ENCODE measurements around the gene MAGEB4. TPM values are rescaled to one million over a fixed set of nuclear protein-coding genes. Genes with fewer than 3 reads are reported as not detected.

Gene MAGEB4
- total and polyA plus RNA-seq, 2 donors: 0.14 to 0.23 TPM

DNA sequence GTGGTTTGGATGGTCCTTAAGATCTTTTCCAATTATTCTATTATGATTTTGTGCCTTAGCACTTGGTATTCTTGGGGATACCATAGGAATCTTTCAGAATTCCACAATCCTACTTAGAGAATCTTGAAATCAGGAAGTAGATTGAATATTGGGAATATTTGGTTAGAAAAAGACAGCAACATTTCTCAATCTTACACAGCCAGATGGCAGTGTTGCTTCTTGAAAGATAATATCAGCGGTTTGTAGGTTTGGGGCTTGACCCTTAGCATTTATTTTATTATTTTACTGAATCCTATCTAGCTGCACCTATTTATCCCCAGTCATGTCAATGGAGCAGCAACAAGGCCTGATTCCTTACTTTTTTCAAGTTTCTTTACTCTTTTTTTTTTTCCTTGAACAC, 33.7 kb downstream of the MAGEB4 start:
- Histone ChIP-seq H3K27ac (ENCODE audit: low read depth in 1 of 2, low read length in 1 of 2) (no peak overlapping the region), H3K27me3 (ENCODE audit: control insufficient read depth in 2 of 2, insufficient read depth in 1 of 2, low read length in 1 of 2) (no peaks in the 10 kb centered on the region), H3K4me3 (ENCODE audit: low read length in 2 of 2) (no peak overlapping the region), H3K4me1 (ENCODE audit: control insufficient read depth in 2 of 2, insufficient read depth in 2 of 2, low read length in 2 of 2) (peaks cover 0 to 4% of the 10 kb centered on the region in 2 donors), H3K9me3 (ENCODE audit: control insufficient read depth in 2 of 2, insufficient read depth in 1 of 2, low read length in 1 of 2) (no peaks in the 10 kb centered on the region), H3K36me3 (ENCODE audit: control insufficient read depth in 2 of 2, insufficient read depth in 2 of 2, low read length in 1 of 2) (no peaks in the 10 kb centered on the region)
- no peak for DNase-seq (ENCODE audit: low read depth in 6 of 9, low spot score in 9 of 9)
- 46% methylated on average over 1 of the region's 1 CpG for whole genome bisulfite sequencing

DNA sequence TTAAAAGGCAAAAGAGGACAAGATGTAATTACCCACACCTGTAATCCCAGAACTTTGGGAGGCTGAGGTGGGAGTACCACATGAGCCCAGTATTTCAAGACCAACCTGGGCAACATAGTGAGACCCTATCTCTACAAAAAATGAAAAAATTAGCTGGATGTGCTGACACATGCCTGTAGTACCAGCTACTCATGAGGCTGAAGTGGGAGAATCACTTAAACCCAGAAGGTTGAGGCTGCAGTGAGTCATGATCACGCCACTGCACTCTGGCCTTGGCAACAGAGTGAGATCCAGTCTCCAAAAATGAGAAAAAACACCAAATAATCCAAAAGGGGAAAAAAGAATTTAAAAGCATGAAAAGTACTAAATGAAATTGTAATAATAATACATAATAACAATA, 36.6 kb downstream of the MAGEB4 start:
- peaks cover 0 to 4% of the 10 kb centered on the region in 2 donors for H3K4me1 ChIP-seq (ENCODE audit: control insufficient read depth in 2 of 2, insufficient read depth in 2 of 2, low read length in 2 of 2)
- no peaks in the 10 kb centered on the region for H3K9me3 ChIP-seq (ENCODE audit: control insufficient read depth in 2 of 2, insufficient read depth in 1 of 2, low read length in 1 of 2)
- no peaks in the 10 kb centered on the region for H3K27me3 ChIP-seq (ENCODE audit: control insufficient read depth in 2 of 2, insufficient read depth in 1 of 2, low read length in 1 of 2)
- WGBS: 96% methylated on average over 1 of the region's 1 CpG
- H3K4me3 ChIP-seq (ENCODE audit: low read length in 2 of 2): no peak overlapping the region
- no peaks in the 10 kb centered on the region for H3K36me3 ChIP-seq (ENCODE audit: control insufficient read depth in 2 of 2, insufficient read depth in 2 of 2, low read length in 1 of 2)
- H3K27ac ChIP-seq (ENCODE audit: low read depth in 1 of 2, low read length in 1 of 2): no peak overlapping the region
- DNase-seq (ENCODE audit: low read depth in 6 of 9, low spot score in 9 of 9): no peak

DNA sequence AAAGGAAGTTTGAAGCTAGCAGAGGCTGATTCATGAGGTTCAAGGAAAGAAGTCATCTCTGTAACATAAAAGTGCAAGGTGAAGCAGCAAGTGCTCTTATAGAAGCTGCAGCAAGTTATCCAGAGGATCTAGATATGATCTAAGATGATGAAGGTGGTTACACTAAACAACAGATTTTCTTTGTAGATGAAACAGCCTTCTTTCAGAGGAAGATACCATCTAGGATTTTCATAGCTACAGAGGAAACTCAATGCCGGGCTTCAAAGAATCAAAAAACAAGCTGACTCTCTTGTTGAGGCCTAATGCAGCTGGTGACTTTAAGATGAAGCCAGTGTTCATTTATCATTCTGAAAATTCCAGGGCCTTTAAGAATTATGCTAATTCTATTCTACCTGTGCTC, 38.6 kb downstream of the MAGEB4 start:
- Histone ChIP-seq H3K9me3 (ENCODE audit: control insufficient read depth in 2 of 2, insufficient read depth in 1 of 2, low read length in 1 of 2) (no peaks in the 10 kb centered on the region), H3K4me1 (ENCODE audit: control insufficient read depth in 2 of 2, insufficient read depth in 2 of 2, low read length in 2 of 2) (peaks cover 0 to 4% of the 10 kb centered on the region in 2 donors), H3K27me3 (ENCODE audit: control insufficient read depth in 2 of 2, insufficient read depth in 1 of 2, low read length in 1 of 2) (no peaks in the 10 kb centered on the region), H3K4me3 (ENCODE audit: low read length in 2 of 2) (no peak overlapping the region), H3K27ac (ENCODE audit: low read depth in 1 of 2, low read length in 1 of 2) (no peak overlapping the region), H3K36me3 (ENCODE audit: control insufficient read depth in 2 of 2, insufficient read depth in 2 of 2, low read length in 1 of 2) (no peaks in the 10 kb centered on the region)
- WGBS: 2% methylated on average over 1 of the region's 1 CpG
- DNase-seq (ENCODE audit: low read depth in 6 of 9, low spot score in 9 of 9): peak in 8 of 9 donors; percentile 2 to 68 (median 30)

DNA sequence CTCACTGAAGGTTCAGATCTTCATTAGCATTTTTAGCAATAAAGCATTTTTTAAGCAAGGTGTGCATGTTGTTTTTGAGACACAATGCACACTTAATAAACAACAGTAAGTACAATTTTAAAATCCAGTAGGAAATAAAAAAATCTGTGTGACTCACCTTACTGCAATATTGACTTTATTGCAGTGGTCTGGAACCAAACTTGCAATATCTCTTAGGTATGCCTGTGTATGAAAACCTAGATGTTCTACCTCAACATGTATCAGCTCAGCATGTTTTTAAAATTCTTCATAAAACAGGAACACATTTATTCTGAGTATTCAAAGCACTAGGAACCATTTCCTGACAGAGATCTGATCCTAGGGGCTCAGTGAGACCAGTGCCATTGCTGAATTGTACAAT, 40.7 kb downstream of the MAGEB4 start:
- peaks cover 0 to 4% of the 10 kb centered on the region in 2 donors for H3K4me1 ChIP-seq (ENCODE audit: control insufficient read depth in 2 of 2, insufficient read depth in 2 of 2, low read length in 2 of 2)
- DNase-seq (ENCODE audit: low read depth in 6 of 9, low spot score in 9 of 9): no peak
- no peaks in the 10 kb centered on the region for H3K9me3 ChIP-seq (ENCODE audit: control insufficient read depth in 2 of 2, insufficient read depth in 1 of 2, low read length in 1 of 2)
- no peaks in the 10 kb centered on the region for H3K36me3 ChIP-seq (ENCODE audit: control insufficient read depth in 2 of 2, insufficient read depth in 2 of 2, low read length in 1 of 2)
- no peak overlapping the region for H3K4me3 ChIP-seq (ENCODE audit: low read length in 2 of 2)
- no peak overlapping the region for H3K27ac ChIP-seq (ENCODE audit: low read depth in 1 of 2, low read length in 1 of 2)
- H3K27me3 ChIP-seq (ENCODE audit: control insufficient read depth in 2 of 2, insufficient read depth in 1 of 2, low read length in 1 of 2): no peaks in the 10 kb centered on the region

DNA sequence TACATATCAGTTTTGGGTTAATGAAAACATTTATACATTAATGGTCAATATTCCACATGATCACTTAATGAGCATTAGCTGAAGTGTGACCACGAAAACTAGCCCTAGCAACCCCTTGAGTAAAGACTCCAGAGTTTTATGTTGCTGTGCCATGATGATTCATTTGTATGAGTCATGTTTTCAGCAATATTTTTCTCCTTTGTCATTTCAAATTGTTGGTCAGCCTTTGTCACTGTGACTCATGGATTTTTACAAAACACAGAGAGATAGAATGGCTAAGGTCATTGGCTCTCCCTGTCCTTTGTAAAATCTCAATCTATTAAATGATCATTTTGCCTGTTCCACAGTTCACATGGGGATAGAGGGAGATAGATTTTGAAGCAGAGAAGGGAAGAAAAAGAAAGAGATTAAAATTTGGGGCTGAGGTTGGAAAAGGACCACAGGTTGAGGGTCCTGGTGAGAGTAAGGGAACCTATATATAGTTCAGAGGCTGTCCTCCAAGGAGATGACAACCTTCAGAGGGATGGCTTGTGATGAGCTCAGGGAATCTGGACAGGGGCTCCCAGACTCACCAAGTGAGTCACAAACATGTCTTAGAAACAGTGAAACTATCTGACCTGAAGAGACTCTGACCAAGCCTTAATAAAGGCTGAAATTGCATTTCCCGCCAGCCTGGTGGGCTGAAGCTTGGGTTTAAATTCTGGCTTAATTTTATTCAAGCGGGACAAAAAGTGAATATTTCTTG, 41.8 kb downstream of the MAGEB4 start:
- H3K27ac ChIP-seq (ENCODE audit: low read depth in 1 of 2, low read length in 1 of 2): no peak overlapping the region
- no peaks in the 10 kb centered on the region for H3K27me3 ChIP-seq (ENCODE audit: control insufficient read depth in 2 of 2, insufficient read depth in 1 of 2, low read length in 1 of 2)
- H3K9me3 ChIP-seq (ENCODE audit: control insufficient read depth in 2 of 2, insufficient read depth in 1 of 2, low read length in 1 of 2): no peaks in the 10 kb centered on the region
- DNase-seq (ENCODE audit: low read depth in 6 of 9, low spot score in 9 of 9): no peak
- 85% methylated on average over 3 of the region's 3 CpGs for WGBS
- peaks cover 0 to 4% of the 10 kb centered on the region in 2 donors for H3K4me1 ChIP-seq (ENCODE audit: control insufficient read depth in 2 of 2, insufficient read depth in 2 of 2, low read length in 2 of 2)
- no peaks in the 10 kb centered on the region for H3K36me3 ChIP-seq (ENCODE audit: control insufficient read depth in 2 of 2, insufficient read depth in 2 of 2, low read length in 1 of 2)
- no peak overlapping the region for H3K4me3 ChIP-seq (ENCODE audit: low read length in 2 of 2)

Other genes starting within 250 kb of the MAGEB4 start
- not detected for gene MAGEB2, start 26.4 kb upstream of the MAGEB4 start, total RNA-seq
- gene MAGEB2, start 26.4 kb upstream of the MAGEB4 start, polyA plus RNA-seq: 0.05 TPM
- not detected for gene MAGEB3, start 11.3 kb upstream of the MAGEB4 start, total RNA-seq
- gene MAGEB3, start 11.3 kb upstream of the MAGEB4 start, polyA plus RNA-seq: 0.02 TPM
- 0.05 TPM for gene MAGEB1, start 5.1 kb downstream of the MAGEB4 start, total RNA-seq
- gene MAGEB1, start 5.1 kb downstream of the MAGEB4 start, polyA plus RNA-seq: not detected
- gene NR0B1, start 67.4 kb downstream of the MAGEB4 start, total RNA-seq: 0.38 TPM
- gene NR0B1, start 67.4 kb downstream of the MAGEB4 start, polyA plus RNA-seq: 0.16 TPM

All from thymus (tissue), 11 donors.